Thymus (tissue), 11 donors: Measurements from ENCODE around the gene MAVS. TPM values are rescaled to one million over a fixed set of nuclear protein-coding genes. Genes with fewer than 3 reads are reported as not detected.

ENCODE experiments used
- DNase-seq, 9 donors: peaks; one replicate each; pipeline ENCODE4 v3.0.0-alpha.2; 2013; ENCODE audit warnings: low spot score in 9 of 9, low read depth in 6 of 9, missing footprints in 1 of 9
- H3K27ac ChIP-seq, 2 donors: one replicate each; pipeline ENCODE4 v1.5.1; 2013; ENCODE audit warnings: control low read depth in 1 of 2, low read depth in 1 of 2, low read length in 1 of 2, mild to moderate bottlenecking in 1 of 2, moderate library complexity in 1 of 2
- H3K27me3 ChIP-seq, 2 donors: one replicate each; pipeline ENCODE4 v1.5.1; 2013; ENCODE audit warnings: low read length in 1 of 2; ENCODE audit not compliant: control insufficient read depth in 2 of 2, insufficient read depth in 1 of 2
- H3K36me3 ChIP-seq, 2 donors: one replicate each; pipeline ENCODE4 v1.5.1; 2013; ENCODE audit warnings: low read length in 1 of 2, mild to moderate bottlenecking in 1 of 2, moderate library complexity in 1 of 2; ENCODE audit not compliant: control insufficient read depth in 2 of 2, insufficient read depth in 2 of 2
- H3K4me1 ChIP-seq, 2 donors: one replicate each; pipeline ENCODE4 v1.5.1; 2013; ENCODE audit warnings: low read length in 2 of 2; ENCODE audit not compliant: control insufficient read depth in 2 of 2, insufficient read depth in 2 of 2
- H3K4me3 ChIP-seq, 2 donors: one replicate each; pipeline ENCODE4 v1.5.1; 2013; ENCODE audit warnings: low read length in 2 of 2, control low read depth in 1 of 2, mild to moderate bottlenecking in 1 of 2
- H3K9me3 ChIP-seq, 2 donors: one replicate each; pipeline ENCODE4 v1.5.1; 2013; ENCODE audit warnings: low read length in 1 of 2, mild to moderate bottlenecking in 1 of 2; ENCODE audit not compliant: control insufficient read depth in 2 of 2, insufficient read depth in 1 of 2
- WGBS: extraction: QIAGEN DNeasy Blood & Tissue Kit; methylation state at CpG from one replicate; pipeline ENCODE4 v1.1.7; 2013; 5-methylcytosine and 5-hydroxymethylcytosine counted together
- polyA plus RNA-seq: library from polyadenylated mRNA; stranded (reverse); fragments of 200-250 nt; gene quantifications from one replicate; pipeline ENCODE4 v1.2.3, GENCODE V29; 2013
- total RNA-seq: library from RNA; stranded (reverse); fragments of 120-200 nt; gene quantifications from one replicate; pipeline ENCODE4 v1.2.4, GENCODE V29; 2013
- donor health status: healthy.

The MAVS gene
- total and polyA plus RNA-seq, 2 donors = 8.1 to 18.8 TPM

DNA sequence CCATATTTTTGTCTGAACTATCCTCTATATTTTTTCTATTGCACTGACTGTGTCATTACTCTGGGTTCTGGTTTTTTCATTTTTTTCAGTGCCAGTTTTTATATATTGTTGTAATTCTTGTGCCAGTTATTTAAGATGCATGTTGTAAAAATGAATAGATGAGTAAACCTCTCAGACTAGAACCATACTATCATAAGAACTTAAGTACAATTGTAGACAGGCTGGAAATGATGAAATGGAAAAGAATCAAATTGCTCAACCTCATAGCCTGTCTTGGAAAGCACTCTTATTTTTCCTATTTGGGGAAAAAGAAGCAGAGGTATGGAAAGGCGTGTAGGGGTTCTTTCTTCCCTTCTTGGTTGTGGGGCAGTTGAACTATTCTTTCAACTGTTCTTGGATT, 72.7 kb downstream of the MAVS start:
- Histone ChIP-seq H3K9me3 (no peaks in the 10 kb centered on the region), H3K27ac (no peak overlapping the region), H3K4me3 (no peak overlapping the region), H3K27me3 (no peaks in the 10 kb centered on the region), H3K4me1 (peaks cover 0 to 2% of the 10 kb centered on the region in 2 donors), H3K36me3 (peaks cover 38 to 80% of the 10 kb centered on the region in 2 donors)
- DNase-seq = no peak
- WGBS = 100% methylated on average over 1 of the region's 1 CpG

DNA sequence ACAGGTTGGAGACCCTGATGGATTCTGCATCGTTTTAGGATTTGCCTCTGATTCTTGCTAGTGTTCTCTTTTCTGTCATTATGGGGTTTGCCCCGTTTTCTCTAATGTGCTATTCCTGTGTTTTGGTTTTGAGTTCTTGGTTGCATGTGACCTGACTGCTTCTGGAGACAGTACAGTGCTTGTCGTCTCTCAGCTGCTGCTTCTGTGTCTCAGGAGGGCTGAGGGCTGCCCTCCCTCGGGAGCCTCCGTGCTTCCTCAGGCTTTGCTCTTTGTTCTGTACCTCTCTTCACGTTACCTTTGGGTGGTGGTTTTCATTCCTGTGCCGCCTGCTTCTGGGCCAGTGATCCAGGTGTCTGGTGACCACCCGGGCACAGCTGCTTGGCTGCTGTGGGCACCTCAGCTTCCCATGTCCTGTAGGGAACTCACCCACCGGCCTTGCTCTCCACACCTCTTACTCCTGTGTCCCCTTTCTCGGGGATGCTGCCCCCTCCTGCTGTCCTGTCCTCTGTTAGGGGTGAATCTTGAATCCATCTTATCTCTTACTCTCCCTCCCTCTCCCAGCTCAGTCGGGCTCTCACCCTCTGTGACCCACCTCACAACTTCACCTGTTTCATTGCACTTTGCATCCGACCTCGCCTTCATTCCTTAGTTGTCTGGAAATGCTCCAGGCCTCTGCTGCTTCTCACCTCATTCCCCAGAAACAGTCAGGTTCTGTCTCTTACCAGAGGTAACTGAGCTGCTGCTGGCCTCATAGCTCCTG, 75.8 kb downstream of the MAVS start:
- Histone ChIP-seq H3K4me1 (peaks cover 0 to 3% of the 10 kb centered on the region in 2 donors), H3K27me3 (no peaks in the 10 kb centered on the region), H3K27ac (no peak overlapping the region), H3K4me3 (no peak overlapping the region), H3K9me3 (no peaks in the 10 kb centered on the region), H3K36me3 (peaks cover 33 to 78% of the 10 kb centered on the region in 2 donors)
- DNase-seq = no peak
- 96% methylated on average over 13 of the region's 13 CpGs for WGBS

GRCh38 chr20:3922983-3923339, 76.3 kb downstream of the MAVS start:
- Histone ChIP-seq H3K4me1 (peaks cover 0 to 6% of the 10 kb centered on the region in 2 donors), H3K9me3 (no peaks in the 10 kb centered on the region), H3K36me3 (peaks cover 33 to 77% of the 10 kb centered on the region in 2 donors), H3K27me3 (no peaks in the 10 kb centered on the region), H3K4me3 (no peak overlapping the region), H3K27ac (no peak overlapping the region)
- no peak for DNase-seq
- 94% methylated on average over 4 of the region's 4 CpGs for WGBS

- H3K27me3 ChIP-seq = no peaks in the 10 kb centered on the region
- H3K36me3 ChIP-seq = peaks cover 29 to 69% of the 10 kb centered on the region in 2 donors
- no peaks in the 10 kb centered on the region for H3K9me3 ChIP-seq
- DNase-seq = no peak
- H3K4me1 ChIP-seq = peaks cover 0 to 6% of the 10 kb centered on the region in 2 donors
- H3K27ac ChIP-seq = no peak overlapping the region
- no peak overlapping the region for H3K4me3 ChIP-seq
- 97% methylated on average over 2 of the region's 2 CpGs for WGBS
These were observed 77.2 kb downstream of the MAVS start for GRCh38 chr20:3923818-3924217.

DNA sequence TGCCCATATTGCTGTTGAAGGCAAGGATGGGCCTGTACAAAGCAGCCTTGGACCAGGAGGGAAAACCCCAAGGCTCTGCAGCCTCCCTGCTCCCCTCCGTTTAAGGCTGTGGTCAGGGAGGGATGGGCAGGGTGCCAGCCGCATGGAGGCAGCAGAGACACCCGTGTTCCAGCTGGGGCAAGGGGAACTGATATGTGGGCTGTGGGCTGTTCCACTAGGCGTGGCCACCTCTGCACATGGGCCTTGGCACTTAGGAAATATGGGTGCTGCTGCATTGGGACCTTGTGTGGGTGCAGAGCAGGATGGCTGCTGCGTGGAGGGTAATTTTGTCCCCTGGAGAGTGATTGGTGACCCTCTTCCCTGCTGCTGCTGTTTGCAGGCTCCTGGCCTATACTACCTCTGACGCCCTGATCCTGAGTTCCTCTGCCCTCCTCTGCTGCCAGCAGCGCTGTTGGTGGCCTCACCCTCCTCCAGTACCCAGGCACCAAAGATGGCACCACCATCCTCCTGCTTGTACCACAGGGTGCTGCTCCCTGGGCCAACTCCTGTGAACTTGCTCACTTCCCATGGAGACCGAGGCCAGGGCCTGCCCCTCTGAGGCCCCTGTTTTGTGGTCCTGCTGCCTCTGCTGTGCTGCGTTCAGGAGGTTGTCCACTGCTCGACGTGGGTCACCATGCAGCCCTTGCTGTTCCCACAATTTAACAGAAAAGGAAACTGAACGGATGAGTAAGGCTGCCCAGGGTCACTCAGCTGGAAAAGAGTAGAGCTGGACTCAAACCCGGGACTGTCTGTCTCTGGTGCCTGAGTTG, 77.9 kb downstream of the MAVS start:
- Histone ChIP-seq H3K36me3 (peaks cover 26 to 64% of the 10 kb centered on the region in 2 donors), H3K27ac (no peak overlapping the region), H3K27me3 (no peaks in the 10 kb centered on the region), H3K4me1 (peaks cover 0 to 9% of the 10 kb centered on the region in 2 donors), H3K9me3 (no peaks in the 10 kb centered on the region), H3K4me3 (no peak overlapping the region)
- 72% methylated on average over 13 of the region's 13 CpGs for WGBS
- DNase-seq = no peak

GRCh38 chr20:3925113-3925695, 78.6 kb downstream of the MAVS start:
- Histone ChIP-seq H3K4me1 (peaks cover 0 to 9% of the 10 kb centered on the region in 2 donors), H3K36me3 (peaks cover 26 to 61% of the 10 kb centered on the region in 2 donors), H3K27ac (no peak overlapping the region)

More at GRCh38 chr20:3925113-3925695, 78.6 kb downstream of the MAVS start:
- WGBS = 97% methylated on average over 11 of the region's 11 CpGs
- H3K4me3 ChIP-seq = no peak overlapping the region
- no peaks in the 10 kb centered on the region for H3K9me3 ChIP-seq
- no peaks in the 10 kb centered on the region for H3K27me3 ChIP-seq
- DNase-seq = no peak

Other genes with a start within 250 kb of the MAVS start
- gene GFRA4, start 183.4 kb upstream of the MAVS start, total RNA-seq = 0.19 TPM
- 0.21 TPM for gene GFRA4, start 183.4 kb upstream of the MAVS start, polyA plus RNA-seq
- gene ADAM33, start 164.8 kb upstream of the MAVS start, total RNA-seq = 0.90 TPM
- gene ADAM33, start 164.8 kb upstream of the MAVS start, polyA plus RNA-seq = 3.6 TPM
- gene SIGLEC1, start 134.2 kb upstream of the MAVS start, total RNA-seq = 0.90 TPM
- gene SIGLEC1, start 134.2 kb upstream of the MAVS start, polyA plus RNA-seq = 21.9 TPM
- gene HSPA12B, start 114.1 kb upstream of the MAVS start, total RNA-seq = 1.5 TPM
- 2.3 TPM for gene HSPA12B, start 114.1 kb upstream of the MAVS start, polyA plus RNA-seq
- 23.6 TPM for gene ADISSP, start 79.1 kb upstream of the MAVS start, total RNA-seq
- gene ADISSP, start 79.1 kb upstream of the MAVS start, polyA plus RNA-seq = 21.4 TPM
- gene SPEF1, start 65.4 kb upstream of the MAVS start, total RNA-seq = 0.05 TPM
- 0.16 TPM for gene SPEF1, start 65.4 kb upstream of the MAVS start, polyA plus RNA-seq
- 36.8 TPM for gene CENPB, start 60.1 kb upstream of the MAVS start, total RNA-seq
- 36.2 TPM for gene CENPB, start 60.1 kb upstream of the MAVS start, polyA plus RNA-seq
- gene CDC25B, start 50.5 kb upstream of the MAVS start, total RNA-seq = 21.1 TPM
- gene CDC25B, start 50.5 kb upstream of the MAVS start, polyA plus RNA-seq = 56.4 TPM
- 6.9 TPM for gene AP5S1, start 26.3 kb upstream of the MAVS start, total RNA-seq
- 8.4 TPM for gene AP5S1, start 26.3 kb upstream of the MAVS start, polyA plus RNA-seq
- 36.9 TPM for gene PANK2, start 42.6 kb downstream of the MAVS start, total RNA-seq
- gene PANK2, start 42.6 kb downstream of the MAVS start, polyA plus RNA-seq = 40.6 TPM
- 3.7 TPM for gene RNF24, start 168.7 kb downstream of the MAVS start, total RNA-seq
- gene RNF24, start 168.7 kb downstream of the MAVS start, polyA plus RNA-seq = 3.5 TPM